Measurements from ENCODE around the gene DBT.

Gene DBT

DNA sequence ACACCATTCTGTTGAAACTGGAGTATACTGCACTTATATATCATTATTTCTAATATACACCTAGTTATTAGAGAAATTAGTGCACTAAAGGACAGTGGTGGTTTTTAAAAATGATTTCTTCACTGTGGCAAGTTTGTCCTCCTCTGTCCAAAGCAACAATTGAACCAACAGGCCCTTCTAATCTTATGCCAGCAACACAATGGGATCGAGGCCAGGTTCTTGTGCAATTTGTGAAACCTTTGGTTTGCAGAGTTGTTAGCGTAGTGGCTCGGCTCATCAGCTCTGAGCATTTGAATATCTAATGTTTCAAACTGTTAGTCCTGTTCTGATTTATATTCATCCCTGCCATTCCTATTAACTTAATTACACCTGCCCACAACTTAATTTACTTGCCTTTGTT is 61.7 kb downstream of the DBT start:
- no peaks in the 10 kb centered on the region for H3K27me3 ChIP-seq (ENCODE audit: insufficient read depth, low read length, poor library complexity)
- no peaks in the 10 kb centered on the region for H3K79me2 ChIP-seq (ENCODE audit: insufficient read depth, low read length)
- no peak overlapping the region for H2AFZ ChIP-seq (ENCODE audit: low read depth, low read length)
- no peaks in the 10 kb centered on the region for H4K20me1 ChIP-seq (ENCODE audit: insufficient read depth, low read length)
- TF ChIP-seq, protein P1, sequence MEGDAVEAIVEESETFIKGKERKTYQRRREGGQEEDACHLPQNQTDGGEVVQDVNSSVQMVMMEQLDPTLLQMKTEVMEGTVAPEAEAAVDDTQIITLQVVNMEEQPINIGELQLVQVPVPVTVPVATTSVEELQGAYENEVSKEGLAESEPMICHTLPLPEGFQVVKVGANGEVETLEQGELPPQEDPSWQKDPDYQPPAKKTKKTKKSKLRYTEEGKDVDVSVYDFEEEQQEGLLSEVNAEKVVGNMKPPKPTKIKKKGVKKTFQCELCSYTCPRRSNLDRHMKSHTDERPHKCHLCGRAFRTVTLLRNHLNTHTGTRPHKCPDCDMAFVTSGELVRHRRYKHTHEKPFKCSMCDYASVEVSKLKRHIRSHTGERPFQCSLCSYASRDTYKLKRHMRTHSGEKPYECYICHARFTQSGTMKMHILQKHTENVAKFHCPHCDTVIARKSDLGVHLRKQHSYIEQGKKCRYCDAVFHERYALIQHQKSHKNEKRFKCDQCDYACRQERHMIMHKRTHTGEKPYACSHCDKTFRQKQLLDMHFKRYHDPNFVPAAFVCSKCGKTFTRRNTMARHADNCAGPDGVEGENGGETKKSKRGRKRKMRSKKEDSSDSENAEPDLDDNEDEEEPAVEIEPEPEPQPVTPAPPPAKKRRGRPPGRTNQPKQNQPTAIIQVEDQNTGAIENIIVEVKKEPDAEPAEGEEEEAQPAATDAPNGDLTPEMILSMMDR (IDR thresholded peaks at IDR 0.05; ENCODE audit: borderline replicate concordance, extremely low read depth, low read length, poor library complexity, severe bottlenecking) = no peak
- TF ChIP-seq EZH2 (IDR thresholded peaks at IDR 0.05; ENCODE audit: borderline replicate concordance, low read depth, low read length, severe bottlenecking) = no peak
- DNase-seq (no peak), ATAC-seq (ENCODE audit: insufficient read depth, low read depth) (no peak)
- no peak overlapping the region for H3K27ac ChIP-seq (ENCODE audit: low read length)
- H3K36me3 ChIP-seq (ENCODE audit: insufficient read depth, low read length) = no peaks in the 10 kb centered on the region
- H3K4me2 ChIP-seq (ENCODE audit: insufficient read depth, low read length) = no peak overlapping the region
- no peaks in the 10 kb centered on the region for H3K4me1 ChIP-seq (ENCODE audit: insufficient read depth, low read length)
- H3K4me3 ChIP-seq (ENCODE audit: low read depth in 1 of 2, low read length in 2 of 2) = no peak overlapping the region
- H3K9ac ChIP-seq (ENCODE audit: low read depth, low read length) = no peak overlapping the region
- no peaks in the 10 kb centered on the region for H3K9me3 ChIP-seq (ENCODE audit: insufficient read depth, low read length, severe bottlenecking)

DNA sequence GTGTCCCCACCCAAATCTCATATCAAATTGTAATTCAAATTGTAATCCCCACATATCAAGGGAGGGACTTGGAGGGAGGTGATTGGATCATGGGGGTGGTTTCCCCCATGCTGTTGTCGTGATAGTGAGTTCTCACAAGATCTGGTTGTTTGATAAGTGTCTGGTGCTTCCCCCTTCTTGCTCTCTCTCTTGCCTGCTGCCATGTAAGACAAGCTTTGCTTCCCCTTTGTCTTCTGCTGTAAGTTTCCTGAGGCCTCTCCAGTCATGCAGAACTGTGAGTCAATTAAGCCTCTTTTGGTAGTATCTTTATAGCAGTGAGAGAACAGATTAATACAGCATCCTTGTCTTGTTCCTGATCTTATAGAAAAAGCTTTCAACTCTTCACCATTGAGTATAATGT is 65.1 kb downstream of the DBT start:
- no peaks in the 10 kb centered on the region for H3K36me3 ChIP-seq (ENCODE audit: insufficient read depth, low read length)
- H3K27me3 ChIP-seq (ENCODE audit: insufficient read depth, low read length, poor library complexity) = no peaks in the 10 kb centered on the region
- TF ChIP-seq, protein P1 (IDR thresholded peaks at IDR 0.05; ENCODE audit: borderline replicate concordance, extremely low read depth, low read length, poor library complexity, severe bottlenecking) = no peak
- TF ChIP-seq EZH2 (IDR thresholded peaks at IDR 0.05; ENCODE audit: borderline replicate concordance, low read depth, low read length, severe bottlenecking) = no peak
- no peak overlapping the region for H3K4me2 ChIP-seq (ENCODE audit: insufficient read depth, low read length)
- no peaks in the 10 kb centered on the region for H3K4me1 ChIP-seq (ENCODE audit: insufficient read depth, low read length)
- H2AFZ ChIP-seq (ENCODE audit: low read depth, low read length) = no peak overlapping the region
- H3K27ac ChIP-seq (ENCODE audit: low read length) = no peak overlapping the region
- no peak overlapping the region for H3K4me3 ChIP-seq (ENCODE audit: low read depth in 1 of 2, low read length in 2 of 2)
- no peak overlapping the region for H3K9ac ChIP-seq (ENCODE audit: low read depth, low read length)
- no peaks in the 10 kb centered on the region for H3K79me2 ChIP-seq (ENCODE audit: insufficient read depth, low read length)
- H3K9me3 ChIP-seq (ENCODE audit: insufficient read depth, low read length, severe bottlenecking) = no peaks in the 10 kb centered on the region
- DNase-seq (no peak), ATAC-seq (ENCODE audit: insufficient read depth, low read depth) (no peak)
- H4K20me1 ChIP-seq (ENCODE audit: insufficient read depth, low read length) = no peaks in the 10 kb centered on the region

DNA sequence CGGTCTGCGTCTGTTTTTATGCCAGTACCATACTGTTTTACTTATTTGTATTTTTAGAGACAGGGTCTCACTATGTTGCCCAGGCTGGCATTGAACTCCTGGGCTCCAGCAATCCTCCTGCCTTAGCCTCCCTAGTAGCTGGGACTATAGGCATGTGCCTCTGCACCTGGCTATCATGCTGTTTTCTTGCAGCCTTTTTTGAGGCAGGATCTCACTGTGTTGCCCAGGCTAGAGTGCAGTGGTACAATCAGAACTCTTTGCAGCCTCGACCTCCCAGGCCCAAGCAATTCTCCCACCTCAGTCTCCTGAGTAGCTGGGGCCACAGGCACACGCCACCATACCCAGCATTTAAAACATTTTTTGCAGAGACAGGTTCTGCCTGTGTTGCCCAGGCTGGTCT is 66.3 kb downstream of the DBT start:
- ATAC-seq (ENCODE audit: insufficient read depth, low read depth) = no peak
- Histone ChIP-seq H3K9ac (ENCODE audit: low read depth, low read length) (no peak overlapping the region), H3K36me3 (ENCODE audit: insufficient read depth, low read length) (no peaks in the 10 kb centered on the region), H3K4me3 (ENCODE audit: low read depth in 1 of 2, low read length in 2 of 2) (no peak overlapping the region), H2AFZ (ENCODE audit: low read depth, low read length) (no peak overlapping the region), H4K20me1 (ENCODE audit: insufficient read depth, low read length) (no peaks in the 10 kb centered on the region), H3K4me1 (ENCODE audit: insufficient read depth, low read length) (no peaks in the 10 kb centered on the region), H3K4me2 (ENCODE audit: insufficient read depth, low read length) (no peak overlapping the region), H3K27ac (ENCODE audit: low read length) (no peak overlapping the region), H3K9me3 (ENCODE audit: insufficient read depth, low read length, severe bottlenecking) (no peaks in the 10 kb centered on the region), H3K79me2 (ENCODE audit: insufficient read depth, low read length) (no peaks in the 10 kb centered on the region), H3K27me3 (ENCODE audit: insufficient read depth, low read length, poor library complexity) (no peaks in the 10 kb centered on the region)
- TF ChIP-seq, protein P1 (IDR thresholded peaks at IDR 0.05; ENCODE audit: borderline replicate concordance, extremely low read depth, low read length, poor library complexity, severe bottlenecking) = no peak
- no peak for TF ChIP-seq EZH2 (IDR thresholded peaks at IDR 0.05; ENCODE audit: borderline replicate concordance, low read depth, low read length, severe bottlenecking)
- no peak for DNase-seq

DNA sequence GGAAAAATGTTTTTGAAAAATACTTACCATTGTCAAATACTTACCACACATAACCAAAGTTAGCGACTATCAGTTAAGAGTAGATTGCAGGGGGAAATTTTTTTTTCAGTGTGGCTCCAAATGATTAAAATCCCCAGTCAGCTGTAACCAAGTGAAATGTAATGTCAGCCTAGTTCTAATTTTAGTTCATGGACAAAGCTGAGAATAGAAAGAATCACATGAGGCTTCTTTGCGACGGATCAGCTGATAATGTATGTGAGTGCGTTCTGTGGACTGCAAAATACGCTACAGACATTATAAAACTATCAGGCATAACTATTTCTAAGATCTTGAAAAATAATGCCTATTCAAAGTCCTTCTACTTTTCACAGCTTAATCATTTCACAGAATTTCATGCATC is 71.5 kb downstream of the DBT start, which contains the start of gene LRRC39:
Gene LRRC39, minus strand, starts transcription at position 166 of the 400 bp plus-strand sequence. CDS start 9,740 bp downstream, outside the sequence.
- ATAC-seq (ENCODE audit: insufficient read depth, low read depth) (no peak), DNase-seq (no peak)
- TF ChIP-seq, protein P1 (IDR thresholded peaks at IDR 0.05; ENCODE audit: borderline replicate concordance, extremely low read depth, low read length, poor library complexity, severe bottlenecking) = no peak
- no peak for TF ChIP-seq EZH2 (IDR thresholded peaks at IDR 0.05; ENCODE audit: borderline replicate concordance, low read depth, low read length, severe bottlenecking)
- no peaks in the 10 kb centered on the region for H3K4me1 ChIP-seq (ENCODE audit: insufficient read depth, low read length)
- H3K27ac ChIP-seq (ENCODE audit: low read length) = no peak within 1 kb of the TSS
- H2AFZ ChIP-seq (ENCODE audit: low read depth, low read length) = no peak within 1 kb of the TSS
- H3K9ac ChIP-seq (ENCODE audit: low read depth, low read length) = no peak within 1 kb of the TSS
- H3K9me3 ChIP-seq (ENCODE audit: insufficient read depth, low read length, severe bottlenecking) = no peaks in the 10 kb centered on the region
- H3K36me3 ChIP-seq (ENCODE audit: insufficient read depth, low read length) = no peaks in the 10 kb centered on the region
- H3K4me3 ChIP-seq (ENCODE audit: low read depth in 1 of 2, low read length in 2 of 2) = no peak within 1 kb of the TSS
- H3K27me3 ChIP-seq (ENCODE audit: insufficient read depth, low read length, poor library complexity) = no peaks in the 10 kb centered on the region
- H4K20me1 ChIP-seq (ENCODE audit: insufficient read depth, low read length) = no peaks in the 10 kb centered on the region
- H3K79me2 ChIP-seq (ENCODE audit: insufficient read depth, low read length) = no peaks in the 10 kb centered on the region
- no peak within 1 kb of the TSS for H3K4me2 ChIP-seq (ENCODE audit: insufficient read depth, low read length)
